Measurements from ENCODE around the gene JAZF1. TPM values are rescaled to one million over a fixed set of nuclear protein-coding genes. Genes with fewer than 3 reads are reported as not detected.

The JAZF1 gene
- total and polyA plus RNA-seq, 2 of the 8 experiments (the other 6 are each of a cell fraction or from before 2014, with no cell fraction given): 2.6 to 21.8 TPM

GRCh38 chr7:27944643-27945042, 236.0 kb downstream of the JAZF1 start:
- Histone ChIP-seq H3K79me1 (ENCODE audit: low read depth, low read length) (no peaks in the 10 kb centered on the region; the same call in 1 of the 2 replicates), H3K23me2 (ENCODE audit: low read depth, low read length) (no peaks in the 10 kb centered on the region; the same call in 1 of the 2 replicates), H2BK120ac (replicated peaks; ENCODE audit: low read depth, low read length) (no peak overlapping the region), H3K23ac (ENCODE audit: insufficient read length) (no peak overlapping the region), H4K20me1 (replicated peaks in 1 of 2; ENCODE audit: control insufficient read depth in 1 of 2, insufficient read depth in 2 of 2, low read length in 2 of 2) (peaks cover 0 to 1% of the 10 kb centered on the region in 2 experiments), H3K27me3 (replicated peaks in 1 of 4; ENCODE audit: control insufficient read depth in 3 of 4, extremely low read depth in 1 of 4, insufficient read depth in 3 of 4, low read length in 3 of 4) (no peaks in the 10 kb centered on the region), H3K9me3 (ENCODE audit: insufficient read depth in 2 of 2, low read depth in 1 of 2, low read length in 1 of 2) (no peaks in the 10 kb centered on the region), H2AFZ (ENCODE audit: low read length) (no peak overlapping the region), H2BK15ac (ENCODE audit: low read length) (no peak overlapping the region), H3K9ac (replicated peaks in 1 of 4; ENCODE audit: extremely low read depth in 1 of 4, low read depth in 3 of 4, low read length in 3 of 4) (no peak overlapping the region), H3K79me2 (ENCODE audit: control insufficient read depth in 1 of 2, insufficient read depth in 2 of 2, low read length in 2 of 2) (no peaks in the 10 kb centered on the region), H3K4me2 (ENCODE audit: insufficient read depth in 1 of 2, low read depth in 2 of 2, low read length in 2 of 2) (no peak overlapping the region), H3K18ac (ENCODE audit: extremely low read depth, low read length) (no peak overlapping the region), H3K36me3 (ENCODE audit: control insufficient read depth in 2 of 4, insufficient read depth in 4 of 4, low read length in 3 of 4) (no peaks in the 10 kb centered on the region), H2BK12ac (ENCODE audit: low read depth, low read length) (no peak overlapping the region), H4K8ac (ENCODE audit: extremely low read depth, insufficient read depth, low read length) (no peak overlapping the region), H2AK5ac (ENCODE audit: low read depth, low read length) (no peak overlapping the region), H3K56ac (replicated peaks; ENCODE audit: insufficient read length, low read depth, low read length) (no peak overlapping the region), H2BK20ac (ENCODE audit: low read length) (no peak overlapping the region), H3K27ac (ENCODE audit: low read depth, low read length) (no peak overlapping the region), H2BK5ac (ENCODE audit: low read depth, low read length) (no peak overlapping the region), H3K4me3 (ENCODE audit: extremely low read depth in 1 of 4, insufficient read depth in 2 of 4, low read depth in 3 of 4, low read length in 4 of 4) (no peak overlapping the region), H4K91ac (replicated peaks; ENCODE audit: insufficient read length, low read length) (no peak overlapping the region), H3K4ac (replicated peaks; ENCODE audit: insufficient read length, low read depth, low read length) (no peak overlapping the region), H4K5ac (ENCODE audit: insufficient read length, low read depth, low read length) (no peak overlapping the region), H3K14ac (ENCODE audit: insufficient read length) (no peak overlapping the region), H3K4me1 (replicated peaks in 1 of 4; ENCODE audit: control insufficient read depth in 3 of 4, insufficient read depth in 4 of 4, low read length in 3 of 4) (no peaks in the 10 kb centered on the region)
- 89% methylated on average over 6 of the region's 6 CpGs; no CpG with 5 or more reads in 1 of the 2 experiments for WGBS, 2 experiments (ENCODE audit: extremely low coverage in 1 of 2, insufficient coverage in 1 of 2, insufficient read length in 1 of 2, insufficient replicate concordance in 2 of 2, low coverage in 1 of 2, low lambda C conversion rate in 2 of 2, missing lambda C conversion rate in 1 of 2)
- CTCF ChIA-PET (ENCODE audit: partially characterized antibody): interaction anchor here (0.7 to 1.4 kb wide), 3 partner anchors 21 to 1204 kb away, joined by 3 to 6 read pairs (median 3); no protein-coding TSS in a partner anchor
- FAIRE-seq (no peak), DNase-seq (ENCODE audit: low read depth in 1 of 2, low spot score in 2 of 2) (no peak)
- POLR2A ChIA-PET (ENCODE audit: partially characterized antibody): interaction anchor here (0.6 kb wide), 1 partner anchor 88 kb away, joined by 3 read pairs; no protein-coding TSS in a partner anchor
- TF ChIP-seq SAP30 (IDR thresholded peaks at IDR 0.05; ENCODE audit: insufficient read depth, insufficient replicate concordance, low read length) (no peak), TBP (IDR thresholded peaks at IDR 0.05; ENCODE audit: low read depth, low read length) (no peak), SUZ12 (IDR thresholded peaks at IDR 0.05; ENCODE audit: low read length) (no peak), KDM4A (IDR thresholded peaks at IDR 0.05; ENCODE audit: low read depth, low read length, severe bottlenecking) (no peak), ATF3 (IDR thresholded peaks at IDR 0.05; ENCODE audit: insufficient read depth, low read depth, low read length) (no peak), SP2 (IDR thresholded peaks at IDR 0.05; ENCODE audit: low read length) (no peak), TAF1 (IDR thresholded peaks at IDR 0.05; ENCODE audit: low read depth, low read length) (no peak), EP300 (IDR thresholded peaks at IDR 0.05; ENCODE audit: borderline replicate concordance in 1 of 2, low read depth in 2 of 2, low read length in 2 of 2) (no peak), PHF8 (conservative IDR thresholded peaks at IDR 0.05; ENCODE audit: low read depth, low read length) (no peak), CTCF (IDR thresholded peaks at IDR 0.05; ENCODE audit: control extremely low read depth in 1 of 3, insufficient read depth in 1 of 3, low read depth in 1 of 3, low read length in 3 of 3) (no peak)

All from H1 (cell line).